Left renal pelvis (tissue), 4 donors: Measurements from ENCODE around the gene CDR2. TPM values are rescaled to one million over a fixed set of nuclear protein-coding genes. Genes with fewer than 3 reads are reported as not detected.
"Not testable (repeated sequence)": the region's sequence is repeated elsewhere in the genome, so short reads cannot be mapped to it uniquely, and the experiment has no call there.

Experiments
- DNase-seq, 4 donors: peaks; one replicate each; pipeline ENCODE4 v3.0.0-alpha.2; 2013; ENCODE audit warnings: low read depth in 4 of 4, low spot score in 3 of 4
- polyA plus RNA-seq, 4 donors: library from polyadenylated mRNA; unstranded; fragments of 120-200 nt; gene quantifications; one replicate each; pipeline ENCODE4 v1.2.1, GENCODE V29; 2013; ENCODE audit not compliant: insufficient read length in 4 of 4

The CDR2 gene
- polyA plus RNA-seq, 4 donors, result 30.9 to 44.1 (median 33.5) TPM

- no peak for DNase-seq
Observed at GRCh38 chr16:22353191-22353919, 21.1 kb downstream of the CDR2 start.

- DNase-seq, result no peak
Observed at GRCh38 chr16:22352723-22353122, 21.7 kb downstream of the CDR2 start.

- no peak for DNase-seq
Observed at GRCh38 chr16:22352140-22352539, 22.3 kb downstream of the CDR2 start.

GRCh38 chr16:22351017-22351416 lies 23.4 kb downstream of the CDR2 start:
- not testable (repeated sequence) for DNase-seq

GRCh38 chr16:22348291-22348690 lies 26.1 kb downstream of the CDR2 start:
- DNase-seq, result no peak

GRCh38 chr16:22347100-22347820 lies 27.2 kb downstream of the CDR2 start:
- no peak for DNase-seq

- no peak for DNase-seq
Observed at GRCh38 chr16:22346483-22346882, 27.9 kb downstream of the CDR2 start.

GRCh38 chr16:22342082-22342481 lies 32.3 kb downstream of the CDR2 start:
- DNase-seq, result no peak

- no peak for DNase-seq
Observed at GRCh38 chr16:22340945-22341344, 33.5 kb downstream of the CDR2 start.

GRCh38 chr16:22337849-22338635 lies 36.4 kb downstream of the CDR2 start:
- no peak for DNase-seq

GRCh38 chr16:22337045-22337444 lies 37.4 kb downstream of the CDR2 start:
- no peak for DNase-seq

- DNase-seq, result no peak
Observed at GRCh38 chr16:22336581-22336980, 37.8 kb downstream of the CDR2 start.

- no peak for DNase-seq
Observed at GRCh38 chr16:22335668-22336246, 38.7 kb downstream of the CDR2 start.

GRCh38 chr16:22333457-22333994 lies 40.9 kb downstream of the CDR2 start:
- no peak for DNase-seq

GRCh38 chr16:22330326-22330725 lies 44.1 kb downstream of the CDR2 start:
- no peak for DNase-seq

- DNase-seq, result no peak
Observed at GRCh38 chr16:22329199-22329695, 45.2 kb downstream of the CDR2 start.

GRCh38 chr16:22328081-22328725 lies 46.2 kb downstream of the CDR2 start:
- no peak for DNase-seq

GRCh38 chr16:22327446-22327775 lies 47.0 kb downstream of the CDR2 start:
- DNase-seq, result no peak

- DNase-seq, result no peak
Observed at GRCh38 chr16:22326771-22327445, 47.5 kb downstream of the CDR2 start.

GRCh38 chr16:22326369-22326652 lies 48.1 kb downstream of the CDR2 start:
- DNase-seq, result no peak
